ENCODE results near the gene SPTSSA. TPM values are rescaled to one million over a fixed set of nuclear protein-coding genes. Genes with fewer than 3 reads are reported as not detected.

SPTSSA gene
- total RNA-seq, 2 donors from 2014 or later, result 12.5 to 21.9 TPM

- Histone ChIP-seq H3K4me1 (replicated peaks) (no peaks in the 10 kb centered on the region), H3K9me3 (no peaks in the 10 kb centered on the region), H3K36me3 (no peaks in the 10 kb centered on the region), H3K27ac (peak overlapping the region; percentile 60 to 70), H3K4me3 (no peak overlapping the region), H3K27me3 (replicated peaks; ENCODE audit: insufficient read depth) (no peaks in the 10 kb centered on the region)
- peak; percentile 73 for DNase-seq (ENCODE audit: low spot score)
- 29% methylated on average over 14 of the region's 14 CpGs for WGBS
- intact Hi-C loops (cut with DNase I), result loop anchor here (5.0 kb wide), 1 partner anchor 35 kb away; the partner anchor contains the start of gene SPTSSA
- peak in 2 of 4 experiments; percentile 12 to 39 for TF ChIP-seq CTCF (IDR thresholded peaks at IDR 0.05)
- TF ChIP-seq POLR2AphosphoS5 (IDR thresholded peaks at IDR 0.05), result peak; percentile 81
- peak; percentile 29 for TF ChIP-seq POLR2A (IDR thresholded peaks at IDR 0.05)
These were observed 34.9 kb upstream of the SPTSSA start for GRCh38 chr14:34496679-34497513.

GRCh38 chr14:34496007-34496678 is 34.1 kb upstream of the SPTSSA start:
- Histone ChIP-seq H3K4me1 (replicated peaks) (no peaks in the 10 kb centered on the region), H3K27ac (peak overlapping the region in 1 of 2 donors; percentile 60), H3K36me3 (no peaks in the 10 kb centered on the region), H3K4me3 (no peak overlapping the region), H3K9me3 (no peaks in the 10 kb centered on the region), H3K27me3 (replicated peaks; ENCODE audit: insufficient read depth) (no peaks in the 10 kb centered on the region)
- 70% methylated on average over 11 of the region's 11 CpGs for WGBS
- no peak for TF ChIP-seq POLR2AphosphoS5 (IDR thresholded peaks at IDR 0.05)
- TF ChIP-seq POLR2A (IDR thresholded peaks at IDR 0.05), result no peak
- no peak for TF ChIP-seq CTCF (IDR thresholded peaks at IDR 0.05)
- no peak for DNase-seq (ENCODE audit: low spot score)
- intact Hi-C loops (cut with DNase I), result loop anchor here (5.0 kb wide), 1 partner anchor 34 kb away; the partner anchor contains the start of gene SPTSSA

GRCh38 chr14:34489324-34489723 is 27.3 kb upstream of the SPTSSA start:
- 16% methylated on average over 1 of the region's 1 CpG for WGBS
- no peak for DNase-seq (ENCODE audit: low spot score)
- Histone ChIP-seq H3K36me3 (no peaks in the 10 kb centered on the region), H3K27me3 (replicated peaks; ENCODE audit: insufficient read depth) (no peaks in the 10 kb centered on the region), H3K9me3 (no peaks in the 10 kb centered on the region), H3K4me1 (replicated peaks) (no peaks in the 10 kb centered on the region), H3K4me3 (no peak overlapping the region), H3K27ac (no peak overlapping the region)
- no peak for TF ChIP-seq POLR2AphosphoS5 (IDR thresholded peaks at IDR 0.05)
- TF ChIP-seq POLR2A (IDR thresholded peaks at IDR 0.05), result no peak
- no peak for TF ChIP-seq CTCF (IDR thresholded peaks at IDR 0.05)
- intact Hi-C loops (cut with DNase I), result no loop called here

GRCh38 chr14:34488528-34488927 is 26.5 kb upstream of the SPTSSA start:
- Histone ChIP-seq H3K4me1 (replicated peaks) (no peaks in the 10 kb centered on the region), H3K27ac (no peak overlapping the region), H3K9me3 (no peaks in the 10 kb centered on the region), H3K27me3 (replicated peaks; ENCODE audit: insufficient read depth) (no peaks in the 10 kb centered on the region), H3K36me3 (no peaks in the 10 kb centered on the region), H3K4me3 (no peak overlapping the region)
- 98% methylated on average over 7 of the region's 7 CpGs for WGBS
- intact Hi-C loops (cut with DNase I), result no loop called here
- DNase-seq (ENCODE audit: low spot score), result no peak
- TF ChIP-seq POLR2AphosphoS5 (IDR thresholded peaks at IDR 0.05) (no peak), POLR2A (IDR thresholded peaks at IDR 0.05) (no peak), CTCF (IDR thresholded peaks at IDR 0.05) (no peak)
